Measurements from ENCODE around the gene NDST1. TPM values are rescaled to one million over a fixed set of nuclear protein-coding genes. Genes with fewer than 3 reads are reported as not detected.
A peak's percentile ranks its signal among the peaks of the same experiment; 100 is the strongest.

Gene NDST1
- total and polyA plus RNA-seq, 10 of the 15 experiments (the other 5 are each of a cell fraction or from before 2014, with no cell fraction given), result 0.20 to 53.5 (median 12.9) TPM

GRCh38 chr5:150458802-150459557, 49.0 kb upstream of the NDST1 start:
- Histone ChIP-seq H3K4me1 (ENCODE audit: control insufficient read depth, insufficient read depth, low read length) (peaks cover 35% of the 10 kb centered on the region), H3K27me3 (replicated peaks in 1 of 2; ENCODE audit: control insufficient read depth in 2 of 2, insufficient read depth in 2 of 2, low read length in 1 of 2) (no peaks in the 10 kb centered on the region), H3K36me3 (ENCODE audit: control insufficient read depth in 2 of 2, insufficient read depth in 2 of 2, low read length in 1 of 2) (no peaks in the 10 kb centered on the region), H3K4me3 (peak overlapping the region; percentile 39; the same call in 1 of the 2 replicates), H3K27ac (ENCODE audit: control insufficient read depth, insufficient read depth) (no peak overlapping the region), H3K9ac (ENCODE audit: control insufficient read depth, insufficient read depth, low read length) (no peak overlapping the region; the same call in 1 of the 2 replicates), H3K9me3 (replicated peaks; ENCODE audit: control insufficient read depth, insufficient read depth, low read length) (no peaks in the 10 kb centered on the region), H3K79me2 (ENCODE audit: control insufficient read depth, insufficient read depth, low read length) (no peaks in the 10 kb centered on the region), H4K20me1 (ENCODE audit: control insufficient read depth, insufficient read depth) (no peaks in the 10 kb centered on the region), H3K4me2 (ENCODE audit: control insufficient read depth, insufficient read depth) (peak overlapping the region; percentile 75), H2AFZ (ENCODE audit: control insufficient read depth, low read depth, low read length) (peak overlapping the region; percentile 54)
- BruUV-seq (replicated peaks), result no TSS peak
- CTCF ChIA-PET, result interaction anchor here (0.6 to 11.8 kb wide), 26 partner anchors 9 to 589 kb away, joined by 3 to 229 read pairs (median 5); partner anchors contain the start of genes IRGM, RBM22 and RPS14
- DNase-seq (ENCODE audit: low read depth, low spot score) (no peak), ATAC-seq (peak; percentile 91), FAIRE-seq (peak; percentile 27)
- RAD21 ChIA-PET (ENCODE audit: unreplicated experiment), result interaction anchor here (0.6 to 9.0 kb wide), 22 partner anchors 9 to 706 kb away, joined by 3 to 143 read pairs (median 4); partner anchors contain the start of genes IRGM, RBM22 and RPS14
- WGBS (ENCODE audit: insufficient coverage, insufficient replicate concordance, low lambda C conversion rate, missing lambda C conversion rate), result 22% methylated on average over 34 of the region's 36 CpGs
- in situ Hi-C loops (cut with MboI) (loop anchor here (5.0 to 10.0 kb wide), 2 partner anchors 196 to 388 kb away; partner anchors contain the start of gene IRGM), intact Hi-C loops (cut with micrococcal nuclease; ENCODE audit: unreplicated experiment) (loop anchor here (1.0 to 10.0 kb wide), 6 partner anchors 64 to 388 kb away; partner anchors contain the start of gene IRGM)
- POLR2A ChIA-PET, result interaction anchor here (0.6 to 3.7 kb wide), 4 partner anchors 31 to 86 kb away, joined by 3 to 25 read pairs (median 4); partner anchors contain the start of gene CD74
- SMC1A ChIA-PET (ENCODE audit: uncharacterized antibody, unreplicated experiment), result interaction anchor here (0.6 to 5.3 kb wide), 20 partner anchors 9 to 388 kb away, joined by 3 to 65 read pairs (median 4); partner anchors contain the start of gene IRGM
- TF ChIP-seq ZBED1 (IDR thresholded peaks at IDR 0.05; ENCODE audit: borderline replicate concordance) (no peak), SUPT20H (IDR thresholded peaks at IDR 0.05; ENCODE audit: borderline replicate concordance, control insufficient read depth, low read depth, low read length) (no peak), BHLHE40 (IDR thresholded peaks at IDR 0.05; ENCODE audit: borderline replicate concordance in 1 of 2, low read depth in 2 of 2, low read length in 1 of 2) (peak; percentile 39 to 45; a peak in 3 of 4 replicates), RAD21 (IDR thresholded peaks at IDR 0.05; ENCODE audit: insufficient read depth, low read depth, low read length) (peak; percentile 92), MYB (IDR thresholded peaks at IDR 0.05; ENCODE audit: borderline replicate concordance, low read depth, low read length) (no peak), CHD4 (IDR thresholded peaks at IDR 0.05) (no peak), BCLAF1 (IDR thresholded peaks at IDR 0.05) (no peak), KAT2A (conservative IDR thresholded peaks at IDR 0.05; ENCODE audit: control insufficient read depth, low read depth, low read length) (no peak), SMAD5 (IDR thresholded peaks at IDR 0.05; ENCODE audit: low read depth) (no peak), NKRF (conservative IDR thresholded peaks at IDR 0.05) (no peak), YY1 (IDR thresholded peaks at IDR 0.05; ENCODE audit: low read depth, low read length) (peak; percentile 40; the same call in 1 of the 2 replicates)
- TF ChIP-seq, protein P1, sequence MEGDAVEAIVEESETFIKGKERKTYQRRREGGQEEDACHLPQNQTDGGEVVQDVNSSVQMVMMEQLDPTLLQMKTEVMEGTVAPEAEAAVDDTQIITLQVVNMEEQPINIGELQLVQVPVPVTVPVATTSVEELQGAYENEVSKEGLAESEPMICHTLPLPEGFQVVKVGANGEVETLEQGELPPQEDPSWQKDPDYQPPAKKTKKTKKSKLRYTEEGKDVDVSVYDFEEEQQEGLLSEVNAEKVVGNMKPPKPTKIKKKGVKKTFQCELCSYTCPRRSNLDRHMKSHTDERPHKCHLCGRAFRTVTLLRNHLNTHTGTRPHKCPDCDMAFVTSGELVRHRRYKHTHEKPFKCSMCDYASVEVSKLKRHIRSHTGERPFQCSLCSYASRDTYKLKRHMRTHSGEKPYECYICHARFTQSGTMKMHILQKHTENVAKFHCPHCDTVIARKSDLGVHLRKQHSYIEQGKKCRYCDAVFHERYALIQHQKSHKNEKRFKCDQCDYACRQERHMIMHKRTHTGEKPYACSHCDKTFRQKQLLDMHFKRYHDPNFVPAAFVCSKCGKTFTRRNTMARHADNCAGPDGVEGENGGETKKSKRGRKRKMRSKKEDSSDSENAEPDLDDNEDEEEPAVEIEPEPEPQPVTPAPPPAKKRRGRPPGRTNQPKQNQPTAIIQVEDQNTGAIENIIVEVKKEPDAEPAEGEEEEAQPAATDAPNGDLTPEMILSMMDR (IDR thresholded peaks at IDR 0.05 in 2 of 3, conservative IDR thresholded peaks at IDR 0.05 in 1 of 3; ENCODE audit: control insufficient read depth in 2 of 3, extremely low read depth in 1 of 3, insufficient read depth in 1 of 3, low read depth in 3 of 3, low read length in 3 of 3), result peak; percentile 62 to 93 (median 84)
- TF ChIP-seq, protein P2, sequence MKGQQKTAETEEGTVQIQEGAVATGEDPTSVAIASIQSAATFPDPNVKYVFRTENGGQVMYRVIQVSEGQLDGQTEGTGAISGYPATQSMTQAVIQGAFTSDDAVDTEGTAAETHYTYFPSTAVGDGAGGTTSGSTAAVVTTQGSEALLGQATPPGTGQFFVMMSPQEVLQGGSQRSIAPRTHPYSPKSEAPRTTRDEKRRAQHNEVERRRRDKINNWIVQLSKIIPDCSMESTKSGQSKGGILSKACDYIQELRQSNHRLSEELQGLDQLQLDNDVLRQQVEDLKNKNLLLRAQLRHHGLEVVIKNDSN (IDR thresholded peaks at IDR 0.05; ENCODE audit: borderline replicate concordance, extremely low read length, insufficient read depth, low read depth, low read length), result peak; percentile 8

Measured in GM12878 (cell line).